GM19238 (cell line): Measurements from ENCODE around the gene MIPOL1.
"Not testable (repeated sequence)": the region's sequence is repeated elsewhere in the genome, so short reads cannot be mapped to it uniquely, and the experiment has no call there.

Experiments used
- DNase-seq: peaks from one replicate; pipeline ENCODE4 v3.0.0; 2011; ENCODE audit warnings: low spot score; ENCODE audit not compliant: insufficient read length

Gene MIPOL1

GRCh38 chr14:37443461-37443860 lies 245.7 kb downstream of the MIPOL1 start:
- DNase-seq: no peak

GRCh38 chr14:37447883-37448391 lies 250.2 kb downstream of the MIPOL1 start:
- DNase-seq: no peak

GRCh38 chr14:37452323-37452722 lies 254.6 kb downstream of the MIPOL1 start:
- DNase-seq: no peak

- no peak for DNase-seq
These were observed 256.2 kb downstream of the MIPOL1 start for GRCh38 chr14:37453985-37454384.

GRCh38 chr14:37457334-37457733 lies 259.6 kb downstream of the MIPOL1 start:
- DNase-seq: no peak

- DNase-seq: not testable (repeated sequence)
These were observed 264.7 kb downstream of the MIPOL1 start for GRCh38 chr14:37462426-37462825.

- DNase-seq: no peak
These were observed 266.6 kb downstream of the MIPOL1 start for GRCh38 chr14:37464192-37464858.

- no peak for DNase-seq
These were observed 268.4 kb downstream of the MIPOL1 start for GRCh38 chr14:37466003-37466622.

- DNase-seq: no peak
These were observed 268.9 kb downstream of the MIPOL1 start for GRCh38 chr14:37466623-37467088.

- DNase-seq: no peak
These were observed 271.9 kb downstream of the MIPOL1 start for GRCh38 chr14:37469650-37470049.

GRCh38 chr14:37470251-37470650 lies 272.5 kb downstream of the MIPOL1 start:
- DNase-seq: no peak

- DNase-seq: no peak
These were observed 275.2 kb downstream of the MIPOL1 start for GRCh38 chr14:37472906-37473305.

- no peak for DNase-seq
These were observed 276.5 kb downstream of the MIPOL1 start for GRCh38 chr14:37474191-37474590.

- no peak for DNase-seq
These were observed 282.9 kb downstream of the MIPOL1 start for GRCh38 chr14:37480446-37481290.

GRCh38 chr14:37482428-37482827 lies 284.7 kb downstream of the MIPOL1 start:
- no peak for DNase-seq

- DNase-seq: no peak
These were observed 285.9 kb downstream of the MIPOL1 start for GRCh38 chr14:37483672-37484071.

GRCh38 chr14:37490607-37491006 lies 292.9 kb downstream of the MIPOL1 start:
- DNase-seq: no peak

- DNase-seq: no peak
These were observed 293.3 kb downstream of the MIPOL1 start for GRCh38 chr14:37491076-37491475.

GRCh38 chr14:37493606-37494005 lies 295.9 kb downstream of the MIPOL1 start:
- no peak for DNase-seq

GRCh38 chr14:37497422-37497821 lies 299.7 kb downstream of the MIPOL1 start:
- no peak for DNase-seq

GRCh38 chr14:37501877-37502276 lies 304.1 kb downstream of the MIPOL1 start:
- DNase-seq: no peak

GRCh38 chr14:37508503-37508902 lies 310.8 kb downstream of the MIPOL1 start:
- no peak for DNase-seq
